NK-92 (cell line): ENCODE measurements around the gene ANKRD20A1.
"Not testable (repeated sequence)": the region's sequence is repeated elsewhere in the genome, so short reads cannot be mapped to it uniquely, and the experiment has no call there.

Source experiments
- DNase-seq: peaks from one replicate; lab custom pipeline; 2025; ENCODE audit not compliant: unreplicated experiment; lab: John Stamatoyannopoulos, UW

Gene ANKRD20A1

DNA sequence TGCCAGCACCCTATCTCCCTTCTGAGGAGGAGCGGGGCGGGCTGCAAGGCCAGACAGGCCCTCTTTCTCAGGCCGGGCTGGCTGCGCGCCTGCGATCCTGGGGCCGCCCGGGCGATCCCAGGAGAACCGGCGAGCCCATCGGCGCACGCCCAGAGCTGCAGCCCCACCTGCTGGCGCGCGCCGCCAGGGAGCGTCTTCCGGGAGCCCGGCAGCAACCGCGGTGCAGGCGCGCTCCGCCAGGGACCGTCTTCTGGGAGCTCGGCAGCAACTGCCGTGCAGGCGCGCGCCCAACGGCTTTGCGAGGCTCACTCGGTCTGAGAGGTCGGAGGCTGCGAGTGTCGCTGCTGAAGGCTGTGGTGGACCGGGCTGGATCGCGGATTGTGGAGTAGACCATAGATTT is at the start of gene ANKRD20A1:
ANKRD20A1 (plus strand) TSS at position 61 of the 400 bp plus-strand sequence. CDS start 496 bp downstream, outside the sequence.
- DNase-seq, result not testable (repeated sequence)

DNA sequence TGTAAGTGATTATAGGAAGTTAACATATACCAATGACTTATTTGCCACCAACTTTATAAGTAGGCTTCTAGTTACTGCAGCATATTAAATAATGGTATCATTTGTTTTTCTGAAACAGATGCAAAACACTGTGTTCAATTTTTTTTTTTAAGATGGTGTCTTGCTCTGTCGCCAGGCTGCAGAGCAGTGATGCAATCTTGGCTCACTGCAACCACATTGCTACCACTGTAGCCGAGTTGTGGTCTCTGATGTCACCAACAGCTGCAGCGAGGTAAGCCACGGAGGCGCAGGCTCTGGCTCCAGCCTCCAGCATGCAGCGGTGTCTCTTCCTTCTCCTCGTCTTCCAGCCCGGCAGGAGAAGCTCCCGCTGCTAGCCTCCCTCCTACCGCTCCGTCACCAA is 26.6 kb upstream of the ANKRD20A1 start:
- DNase-seq, result not testable (repeated sequence)
